OCI-LY1 (cell line): Measurements from ENCODE around the gene FAM47C.
"Not testable (repeated sequence)": the region's sequence is repeated elsewhere in the genome, so short reads cannot be mapped to it uniquely, and the experiment has no call there.

Experiments used
- H2AFZ ChIP-seq: fragments of 200-600 bp; sonication (generic), shearing (Covaris generic); 2 replicates; pipeline ENCODE4 v1.6.0; 2014; ENCODE audit warnings: antibody characterized with exemption, mild to moderate bottlenecking, low read length
- H3F3A ChIP-seq: fragments of 200-600 bp; sonication (generic), shearing (Covaris generic); 2 replicates; pipeline ENCODE4 v1.6.0; 2014; ENCODE audit warnings: mild to moderate bottlenecking, antibody characterized with exemption, low read length, moderate library complexity; ENCODE audit not compliant: insufficient read depth
- H3K27ac ChIP-seq: fragments of 200-600 bp; sonication (generic); 2 replicates; pipeline ENCODE4 v1.5.1; 2014; ENCODE audit warnings: low read length, mixed run types, mild to moderate bottlenecking, low read depth; ENCODE audit not compliant: poor library complexity, severe bottlenecking
- H3K27me3 ChIP-seq: fragments of 200-600 bp; sonication (generic); 2 replicates; pipeline ENCODE4 v1.6.0; 2014; ENCODE audit warnings: antibody characterized with exemption, mild to moderate bottlenecking, low read length, moderate library complexity; ENCODE audit not compliant: insufficient read depth
- H3K36me3 ChIP-seq: fragments of 200-600 bp; sonication (generic); 2 replicates; pipeline ENCODE4 v1.6.1; 2014; ENCODE audit warnings: mild to moderate bottlenecking, antibody characterized with exemption, low read length, moderate library complexity, mixed read lengths; ENCODE audit not compliant: insufficient read depth
- H3K4me1 ChIP-seq: fragments of 200-600 bp; sonication (generic); 2 replicates; pipeline ENCODE4 v1.5.1; 2014; ENCODE audit warnings: mild to moderate bottlenecking, low read length, moderate library complexity; ENCODE audit not compliant: insufficient read depth, severe bottlenecking
- H3K4me2 ChIP-seq: fragments of 200-600 bp; sonication (generic), shearing (Covaris generic); 2 replicates; pipeline ENCODE4 v1.6.1; 2014; ENCODE audit warnings: low read length
- H3K4me3 ChIP-seq: fragments of 200-600 bp; sonication (generic); 2 replicates; pipeline ENCODE4 v1.5.1; 2014; ENCODE audit warnings: low read length, low read depth, mild to moderate bottlenecking, mixed read lengths; ENCODE audit not compliant: poor library complexity, severe bottlenecking
- H3K79me2 ChIP-seq: fragments of 200-600 bp; shearing (Covaris generic); 2 replicates; pipeline ENCODE4 v1.6.1; 2016; ENCODE audit warnings: mixed run types, low read length, mixed read lengths; ENCODE audit not compliant: insufficient read depth
- H3K9ac ChIP-seq: fragments of 200-600 bp; sonication (generic), shearing (Covaris generic); 2 replicates; pipeline ENCODE4 v1.6.1; 2014; ENCODE audit warnings: mild to moderate bottlenecking, low read length, mixed read lengths
- H3K9me2 ChIP-seq: fragments of 200-600 bp; sonication (generic), shearing (Covaris generic); 2 replicates; pipeline ENCODE4 v1.6.1; 2014; ENCODE audit warnings: low read depth, mild to moderate bottlenecking, low read length, mixed read lengths
- H3K9me3 ChIP-seq: fragments of 200-600 bp; shearing (Covaris generic); 2 replicates; pipeline ENCODE4 v1.6.1; 2014; ENCODE audit warnings: low read length, mixed read lengths
- H4K20me1 ChIP-seq: fragments of 200-600 bp; sonication (generic), shearing (Covaris generic); 2 replicates; pipeline ENCODE4 v1.6.0; 2016; ENCODE audit warnings: mild to moderate bottlenecking, low read length; ENCODE audit not compliant: insufficient read depth
- EZH2 ChIP-seq: fragments of 200-600 bp; sonication (generic), shearing (Covaris generic); IDR thresholded peaks from 2 replicates; pipeline ENCODE4 v1.8.0; 2017; ENCODE audit warnings: borderline replicate concordance, mixed run types, mild to moderate bottlenecking, antibody characterized with exemption, low read length, moderate library complexity, mixed read lengths
- TF ChIP-seq, protein P1 (sequence below): fragments of 200-600 bp; sonication (generic), shearing (Covaris generic); IDR thresholded peaks from 2 replicates; pipeline ENCODE4 v1.5.1; 2017; ENCODE audit warnings: mild to moderate bottlenecking, antibody characterized with exemption, low read length, moderate library complexity, mixed read lengths

The FAM47C gene

DNA sequence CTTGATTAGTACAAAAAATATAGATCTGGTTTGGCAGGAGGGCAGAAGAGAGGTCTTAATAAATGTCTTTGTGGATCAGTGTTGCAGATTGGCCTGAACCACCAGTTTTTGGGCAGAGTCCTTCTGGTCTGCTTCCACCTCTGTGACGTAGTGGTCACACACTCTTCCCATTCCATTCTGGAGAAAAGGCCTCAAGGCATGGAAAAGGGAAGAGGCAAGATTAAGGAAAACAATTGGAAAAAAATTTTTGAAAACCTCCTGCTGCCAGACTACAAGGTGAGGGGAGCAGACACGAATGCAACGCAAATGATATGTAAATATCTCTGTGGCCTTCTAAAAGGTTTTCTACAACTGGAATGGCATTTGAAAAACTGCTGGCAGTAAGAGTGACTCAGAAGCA lies 24.3 kb upstream of the FAM47C start:
- H4K20me1 ChIP-seq, result no peaks in the 10 kb centered on the region
- H3K9ac ChIP-seq, result no peak overlapping the region
- H3K79me2 ChIP-seq, result no peaks in the 10 kb centered on the region
- H2AFZ ChIP-seq, result no peak overlapping the region
- H3K4me1 ChIP-seq, result no peaks in the 10 kb centered on the region
- H3K9me3 ChIP-seq, result no peaks in the 10 kb centered on the region
- no peak for TF ChIP-seq EZH2
- TF ChIP-seq, protein P1, sequence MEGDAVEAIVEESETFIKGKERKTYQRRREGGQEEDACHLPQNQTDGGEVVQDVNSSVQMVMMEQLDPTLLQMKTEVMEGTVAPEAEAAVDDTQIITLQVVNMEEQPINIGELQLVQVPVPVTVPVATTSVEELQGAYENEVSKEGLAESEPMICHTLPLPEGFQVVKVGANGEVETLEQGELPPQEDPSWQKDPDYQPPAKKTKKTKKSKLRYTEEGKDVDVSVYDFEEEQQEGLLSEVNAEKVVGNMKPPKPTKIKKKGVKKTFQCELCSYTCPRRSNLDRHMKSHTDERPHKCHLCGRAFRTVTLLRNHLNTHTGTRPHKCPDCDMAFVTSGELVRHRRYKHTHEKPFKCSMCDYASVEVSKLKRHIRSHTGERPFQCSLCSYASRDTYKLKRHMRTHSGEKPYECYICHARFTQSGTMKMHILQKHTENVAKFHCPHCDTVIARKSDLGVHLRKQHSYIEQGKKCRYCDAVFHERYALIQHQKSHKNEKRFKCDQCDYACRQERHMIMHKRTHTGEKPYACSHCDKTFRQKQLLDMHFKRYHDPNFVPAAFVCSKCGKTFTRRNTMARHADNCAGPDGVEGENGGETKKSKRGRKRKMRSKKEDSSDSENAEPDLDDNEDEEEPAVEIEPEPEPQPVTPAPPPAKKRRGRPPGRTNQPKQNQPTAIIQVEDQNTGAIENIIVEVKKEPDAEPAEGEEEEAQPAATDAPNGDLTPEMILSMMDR, result no peak
- H3K4me2 ChIP-seq, result no peak overlapping the region
- no peak overlapping the region for H3K27ac ChIP-seq
- H3K9me2 ChIP-seq, result no peaks in the 10 kb centered on the region
- H3K4me3 ChIP-seq, result no peak overlapping the region
- H3K27me3 ChIP-seq, result no peaks in the 10 kb centered on the region
- H3K36me3 ChIP-seq, result no peaks in the 10 kb centered on the region
- H3F3A ChIP-seq, result no peaks in the 10 kb centered on the region

DNA sequence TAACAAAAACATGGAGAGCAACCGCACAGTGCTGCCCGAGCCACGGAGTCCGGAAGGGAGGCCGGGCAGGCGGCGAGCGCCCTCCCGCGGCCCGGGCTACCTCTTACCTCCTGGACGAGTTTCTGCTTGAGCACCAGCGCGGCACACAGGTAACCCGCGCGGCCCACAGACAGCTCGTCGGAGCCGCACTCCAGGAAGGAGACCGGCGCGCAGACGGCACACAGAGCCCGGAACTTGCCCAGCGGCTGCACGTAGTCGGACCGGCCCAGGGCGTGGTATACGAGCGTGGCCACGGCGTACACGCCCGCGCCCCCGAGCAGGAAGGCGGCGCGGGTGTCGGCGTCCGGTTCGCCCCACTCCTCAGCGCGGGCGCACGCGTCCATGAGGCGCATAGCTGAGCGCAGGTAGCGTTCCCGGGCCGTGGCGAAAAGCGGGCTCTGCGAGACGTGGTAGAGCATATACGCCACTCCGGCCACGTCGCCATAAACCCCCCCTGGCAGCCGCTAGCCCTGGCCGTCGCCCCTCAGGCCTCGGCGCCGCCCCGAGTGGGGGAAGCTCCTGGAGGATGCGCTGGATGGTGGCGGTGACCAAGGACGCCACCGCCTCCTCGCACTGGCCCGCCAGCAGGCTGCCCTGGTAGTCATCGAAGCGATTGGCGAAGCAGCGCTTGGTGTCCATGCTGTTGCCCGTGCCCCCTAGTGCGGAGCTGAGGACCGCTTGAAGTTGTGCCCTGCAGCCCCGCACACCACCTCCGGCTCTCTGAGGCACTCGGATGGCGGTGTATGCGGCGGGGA lies 22.6 kb upstream of the FAM47C start:
- not testable (repeated sequence) for H3K27ac ChIP-seq, H3F3A ChIP-seq, H4K20me1 ChIP-seq, H3K9ac ChIP-seq, H3K9me2 ChIP-seq, H3K9me3 ChIP-seq, H3K4me2 ChIP-seq, H3K36me3 ChIP-seq, H3K27me3 ChIP-seq, H3K4me1 ChIP-seq, H3K4me3 ChIP-seq, H2AFZ ChIP-seq, H3K79me2 ChIP-seq

DNA sequence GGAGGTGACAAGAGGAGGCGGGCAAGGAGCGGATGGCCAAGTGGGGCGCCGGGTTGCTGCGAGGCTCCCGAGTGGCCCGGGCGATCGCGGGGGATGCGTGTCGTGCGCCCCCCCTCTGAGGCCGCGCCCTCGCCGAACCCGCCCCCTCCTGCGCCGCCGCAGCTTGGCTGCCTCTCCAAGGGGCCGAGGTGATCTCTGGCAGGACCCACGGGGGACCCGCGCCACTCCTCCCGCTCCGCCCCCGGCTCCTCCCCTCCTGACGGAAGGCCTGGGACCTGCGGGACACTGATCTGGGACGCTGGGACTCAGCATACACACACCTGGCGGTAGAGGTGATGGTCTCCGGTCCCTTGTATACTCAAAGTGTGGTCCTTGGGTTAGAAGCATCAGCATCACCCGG lies 21.9 kb upstream of the FAM47C start:
- no peak for TF ChIP-seq EZH2
- TF ChIP-seq, protein P1, result no peak
- H3K4me2 ChIP-seq, result no peak overlapping the region
- no peaks in the 10 kb centered on the region for H3K9me3 ChIP-seq
- H4K20me1 ChIP-seq, result no peaks in the 10 kb centered on the region
- H3K9ac ChIP-seq, result no peak overlapping the region
- H3K9me2 ChIP-seq, result no peaks in the 10 kb centered on the region
- H3K79me2 ChIP-seq, result no peaks in the 10 kb centered on the region
- H3K4me1 ChIP-seq, result no peaks in the 10 kb centered on the region
- no peak overlapping the region for H2AFZ ChIP-seq
- no peaks in the 10 kb centered on the region for H3F3A ChIP-seq
- no peak overlapping the region for H3K4me3 ChIP-seq
- no peak overlapping the region for H3K27ac ChIP-seq
- H3K27me3 ChIP-seq, result no peaks in the 10 kb centered on the region
- no peaks in the 10 kb centered on the region for H3K36me3 ChIP-seq

DNA sequence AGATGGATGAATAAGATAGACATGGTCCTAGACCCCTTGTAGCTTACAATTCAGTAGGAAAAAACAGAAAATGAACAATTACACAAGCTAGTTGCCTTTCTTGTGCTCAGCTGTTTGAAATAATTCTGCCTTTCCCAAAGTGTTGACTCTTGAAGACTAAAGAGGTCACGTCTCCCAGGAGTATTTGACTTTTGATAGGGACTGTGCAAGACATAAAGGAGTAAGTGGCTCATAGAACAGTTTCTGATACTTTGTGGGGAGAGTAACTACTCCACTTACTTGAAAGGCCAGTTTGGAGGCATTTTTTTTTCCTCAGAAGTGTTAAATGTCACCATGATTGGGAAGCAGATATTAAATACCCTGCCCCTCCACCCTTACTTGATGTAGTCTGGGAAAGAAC lies 21.0 kb upstream of the FAM47C start:
- H3K27me3 ChIP-seq, H3K9me3 ChIP-seq, H3K36me3 ChIP-seq, H3K79me2 ChIP-seq, H3K27ac ChIP-seq, H3K4me1 ChIP-seq, H3F3A ChIP-seq, H3K4me2 ChIP-seq, H3K4me3 ChIP-seq, H4K20me1 ChIP-seq, H3K9ac ChIP-seq, H3K9me2 ChIP-seq, H2AFZ ChIP-seq: not testable (repeated sequence)
